Mucosa of rectum (tissue), 2 donors: ENCODE measurements around the gene KANSL1L.

Experiments used
- H3K27ac ChIP-seq, 2 donors: one replicate each; pipeline ENCODE4 v1.7.0; 2013; ENCODE audit warnings: inconsistent platforms in 2 of 2, low read depth in 2 of 2, low read length in 2 of 2
- H3K27me3 ChIP-seq, 2 donors: one replicate each; pipeline ENCODE4 v1.7.0; 2013; ENCODE audit warnings: low read length in 2 of 2; ENCODE audit not compliant: control insufficient read depth in 2 of 2, insufficient read depth in 2 of 2
- H3K36me3 ChIP-seq, 2 donors: one replicate each; pipeline ENCODE4 v1.7.0; 2013; ENCODE audit warnings: low read length in 2 of 2; ENCODE audit not compliant: control insufficient read depth in 2 of 2, insufficient read depth in 2 of 2
- H3K4me1 ChIP-seq, 2 donors: one replicate each; pipeline ENCODE4 v1.7.0; 2013; ENCODE audit warnings: low read length in 2 of 2, mild to moderate bottlenecking in 1 of 2; ENCODE audit not compliant: control insufficient read depth in 2 of 2, insufficient read depth in 2 of 2
- H3K4me3 ChIP-seq, 2 donors: one replicate each; pipeline ENCODE4 v1.7.0; 2013; ENCODE audit warnings: low read length in 2 of 2
- H3K9ac ChIP-seq, 2 donors: one replicate each; pipeline ENCODE4 v1.7.0; 2013; ENCODE audit warnings: low read length in 2 of 2, low read depth in 1 of 2, mild to moderate bottlenecking in 1 of 2
- H3K9me3 ChIP-seq, 2 donors: one replicate each; pipeline ENCODE4 v1.7.0; 2013; ENCODE audit warnings: low read length in 2 of 2; ENCODE audit not compliant: control insufficient read depth in 2 of 2
- donor health status: healthy.
- donor health status: Normal muscosa, but diverticular disease.

Gene KANSL1L, protein sequence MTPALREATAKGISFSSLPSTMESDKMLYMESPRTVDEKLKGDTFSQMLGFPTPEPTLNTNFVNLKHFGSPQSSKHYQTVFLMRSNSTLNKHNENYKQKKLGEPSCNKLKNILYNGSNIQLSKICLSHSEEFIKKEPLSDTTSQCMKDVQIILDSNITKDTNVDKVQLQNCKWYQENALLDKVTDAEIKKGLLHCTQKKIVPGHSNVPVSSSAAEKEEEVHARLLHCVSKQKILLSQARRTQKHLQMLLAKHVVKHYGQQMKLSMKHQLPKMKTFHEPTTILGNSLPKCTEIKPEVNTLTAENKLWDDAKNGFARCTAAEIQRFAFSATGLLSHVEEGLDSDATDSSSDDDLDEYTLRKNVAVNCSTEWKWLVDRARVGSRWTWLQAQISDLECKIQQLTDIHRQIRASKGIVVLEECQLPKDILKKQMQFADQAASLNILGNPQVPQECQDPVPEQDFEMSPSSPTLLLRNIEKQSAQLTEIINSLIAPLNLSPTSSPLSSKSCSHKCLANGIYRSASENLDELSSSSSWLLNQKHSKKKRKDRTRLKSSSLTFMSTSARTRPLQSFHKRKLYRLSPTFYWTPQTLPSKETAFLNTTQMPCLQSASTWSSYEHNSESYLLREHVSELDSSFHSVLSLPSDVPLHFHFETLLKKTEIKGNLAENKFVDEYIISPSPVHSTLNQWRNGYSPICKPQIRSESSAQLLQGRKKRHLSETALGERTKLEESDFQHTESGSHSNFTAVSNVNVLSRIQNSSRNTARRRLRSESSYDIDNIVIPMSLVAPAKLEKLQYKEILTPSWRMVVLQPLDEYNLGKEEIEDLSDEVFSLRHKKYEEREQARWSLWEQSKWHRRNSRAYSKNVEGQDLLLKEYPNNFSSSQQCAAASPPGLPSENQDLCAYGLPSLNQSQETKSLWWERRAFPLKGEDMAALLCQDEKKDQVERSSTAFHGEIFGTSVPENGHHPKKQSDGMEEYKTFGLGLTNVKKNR

GRCh38 chr2:210171309-210172218, at the start of gene KANSL1L:
TSS of gene KANSL1L (minus strand) at chr2:210171409. CDS start at chr2:210154582, 16,827 bp downstream.
- Histone ChIP-seq H3K36me3 (no peaks in the 10 kb centered on the region), H3K27ac (peak within 1 kb of the TSS; percentile 99 to 100), H3K4me3 (peak within 1 kb of the TSS; percentile 85 to 94), H3K4me1 (peaks cover 5 to 7% of the 10 kb centered on the region in 2 donors), H3K9me3 (no peaks in the 10 kb centered on the region), H3K9ac (peak within 1 kb of the TSS; percentile 98), H3K27me3 (no peaks in the 10 kb centered on the region)

GRCh38 chr2:210215120-210215519, 43.9 kb upstream of the KANSL1L start:
- Histone ChIP-seq H3K27ac (no peak overlapping the region), H3K4me1 (no peaks in the 10 kb centered on the region), H3K36me3 (no peaks in the 10 kb centered on the region), H3K4me3 (no peak overlapping the region), H3K9me3 (no peaks in the 10 kb centered on the region), H3K27me3 (no peaks in the 10 kb centered on the region), H3K9ac (no peak overlapping the region)

DNA sequence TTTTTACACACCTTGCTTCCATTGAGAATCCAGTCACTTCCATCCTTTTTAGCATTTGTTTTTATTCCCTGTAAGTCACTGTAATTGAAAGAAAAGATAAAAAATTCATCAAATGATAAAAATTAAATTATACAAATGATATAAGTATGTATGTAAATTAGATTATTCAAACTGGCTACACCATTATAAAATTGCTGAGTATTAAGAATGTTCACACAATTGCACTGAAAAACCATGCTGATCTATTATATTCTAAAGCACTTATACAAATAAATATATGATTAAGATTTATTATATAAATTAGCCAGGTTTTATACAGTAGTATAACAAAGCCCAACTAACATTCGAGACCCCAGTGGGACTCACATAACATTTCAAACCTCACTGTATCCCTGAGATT, 39.0 kb upstream of the KANSL1L start:
- H3K27ac ChIP-seq = no peak overlapping the region

DNA sequence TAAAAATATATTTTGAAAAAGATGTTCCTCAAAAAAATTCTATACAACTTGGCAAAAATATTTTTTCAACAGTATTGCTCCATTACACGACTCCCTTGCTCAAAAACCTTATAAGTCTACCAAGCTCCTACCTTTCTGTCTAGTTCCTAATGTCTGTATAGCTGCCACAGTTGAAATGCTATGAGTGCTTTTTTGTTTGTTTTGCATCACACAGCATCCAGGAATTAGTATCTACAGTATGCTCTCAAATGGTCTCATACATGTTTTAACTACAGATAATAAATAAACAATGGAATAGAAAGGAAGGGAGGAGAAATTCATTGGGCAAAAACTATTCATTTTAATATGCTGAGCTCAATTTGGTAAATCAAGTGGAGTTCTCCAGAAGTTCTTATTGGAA, 36.7 kb upstream of the KANSL1L start:
- Histone ChIP-seq H3K27ac (no peak overlapping the region), H3K4me1 (no peaks in the 10 kb centered on the region), H3K4me3 (no peak overlapping the region), H3K9ac (no peak overlapping the region), H3K27me3 (no peaks in the 10 kb centered on the region), H3K9me3 (no peaks in the 10 kb centered on the region), H3K36me3 (no peaks in the 10 kb centered on the region)

More for the DNA sequence above, 39.0 kb upstream of the KANSL1L start:
- Histone ChIP-seq H3K4me1 (no peaks in the 10 kb centered on the region), H3K36me3 (no peaks in the 10 kb centered on the region), H3K9me3 (no peaks in the 10 kb centered on the region), H3K27me3 (no peaks in the 10 kb centered on the region), H3K4me3 (no peak overlapping the region), H3K9ac (no peak overlapping the region)

GRCh38 chr2:210203558-210203957, 32.3 kb upstream of the KANSL1L start:
- H3K36me3 ChIP-seq = no peaks in the 10 kb centered on the region
- H3K9me3 ChIP-seq = no peaks in the 10 kb centered on the region
- no peak overlapping the region for H3K9ac ChIP-seq
- H3K4me3 ChIP-seq = no peak overlapping the region
- H3K4me1 ChIP-seq = no peaks in the 10 kb centered on the region
- peaks cover 2% of the 10 kb centered on the region in 2 donors for H3K27me3 ChIP-seq
- H3K27ac ChIP-seq = no peak overlapping the region

GRCh38 chr2:210203147-210203546, 31.9 kb upstream of the KANSL1L start:
- H3K4me3 ChIP-seq = no peak overlapping the region
- H3K27me3 ChIP-seq = peaks cover 2% of the 10 kb centered on the region in 2 donors
- H3K9ac ChIP-seq = no peak overlapping the region
- H3K36me3 ChIP-seq = no peaks in the 10 kb centered on the region
- no peaks in the 10 kb centered on the region for H3K4me1 ChIP-seq
- H3K27ac ChIP-seq = no peak overlapping the region
- no peaks in the 10 kb centered on the region for H3K9me3 ChIP-seq

DNA sequence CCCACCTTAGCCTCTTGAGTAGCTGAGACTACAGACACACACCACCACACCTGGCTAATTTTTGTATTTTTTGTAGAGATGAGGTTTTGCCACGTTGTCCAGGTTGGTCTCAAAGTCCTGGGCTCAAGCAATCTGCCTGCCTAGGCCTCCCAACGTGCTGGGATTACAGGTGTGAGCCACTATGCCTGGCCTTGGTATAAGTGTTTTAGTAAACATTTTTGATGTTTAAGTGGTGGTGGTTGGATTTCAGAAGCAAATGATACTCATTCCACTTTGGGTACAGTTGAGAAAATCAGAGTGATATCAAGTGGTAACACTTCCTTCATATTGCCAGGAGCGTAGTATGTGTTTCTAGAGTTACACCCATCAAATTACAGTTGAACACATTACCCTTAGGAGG, 28.6 kb upstream of the KANSL1L start:
- Histone ChIP-seq H3K27me3 (peaks cover 2% of the 10 kb centered on the region in 2 donors), H3K9me3 (no peaks in the 10 kb centered on the region), H3K27ac (no peak overlapping the region), H3K9ac (no peak overlapping the region), H3K4me3 (no peak overlapping the region), H3K36me3 (no peaks in the 10 kb centered on the region), H3K4me1 (peaks cover 0 to 3% of the 10 kb centered on the region in 2 donors)

- Histone ChIP-seq H3K4me1 (peaks cover 0 to 3% of the 10 kb centered on the region in 2 donors), H3K36me3 (no peaks in the 10 kb centered on the region), H3K9ac (no peak overlapping the region), H3K27ac (no peak overlapping the region), H3K4me3 (no peak overlapping the region), H3K27me3 (peaks cover 2% of the 10 kb centered on the region in 2 donors), H3K9me3 (no peaks in the 10 kb centered on the region)
Measured at GRCh38 chr2:210199186-210199765, 28.1 kb upstream of the KANSL1L start.

- Histone ChIP-seq H3K4me1 (peaks cover 0 to 3% of the 10 kb centered on the region in 2 donors), H3K4me3 (no peak overlapping the region), H3K9ac (no peak overlapping the region), H3K27ac (no peak overlapping the region), H3K27me3 (peaks cover 2% of the 10 kb centered on the region in 2 donors), H3K9me3 (no peaks in the 10 kb centered on the region), H3K36me3 (no peaks in the 10 kb centered on the region)
Measured at GRCh38 chr2:210198326-210198725, 27.1 kb upstream of the KANSL1L start.
